Measurements from ENCODE around the gene TRIM27. TPM values are rescaled to one million over a fixed set of nuclear protein-coding genes. Genes with fewer than 3 reads are reported as not detected.

TRIM27 gene
- total RNA-seq, 1 experiment from 2014 or later, result 79.8 TPM

GRCh38 chr6:28861339-28861738 lies 62.4 kb downstream of the TRIM27 start:
- H3K27ac Mint-ChIP-seq, result no peak overlapping the region
- no peak overlapping the region for H3K4me3 Mint-ChIP-seq
- DNase-seq (ENCODE audit: low spot score) (no peak), ATAC-seq (no peak)
- CTCF ChIA-PET, result interaction anchor here (2.0 kb wide), 1 partner anchor 12 kb away, joined by 6 read pairs; no protein-coding TSS in a partner anchor
- peaks cover 8% of the 10 kb centered on the region for H3K36me3 Mint-ChIP-seq
- POLR2A ChIA-PET, result no interaction called here
- H3K4me1 Mint-ChIP-seq, result peaks cover 23% of the 10 kb centered on the region
- peaks cover 13% of the 10 kb centered on the region for H3K9me3 Mint-ChIP-seq
- TF ChIP-seq ZNF219 (CRISPR knock-in tag; IDR thresholded peaks at IDR 0.05; ENCODE audit: borderline replicate concordance), result no peak
- TF ChIP-seq FOXJ3 (CRISPR knock-in tag; IDR thresholded peaks at IDR 0.05; ENCODE audit: borderline replicate concordance), result no peak
- H3K27me3 Mint-ChIP-seq (ENCODE audit: low read depth), result peaks cover 27% of the 10 kb centered on the region

GRCh38 chr6:28860581-28860980 lies 63.2 kb downstream of the TRIM27 start:
- Mint-ChIP-seq H3K4me1 (peaks cover 23% of the 10 kb centered on the region), H3K9me3 (peaks cover 10% of the 10 kb centered on the region), H3K4me3 (no peak overlapping the region), H3K27me3 (ENCODE audit: low read depth) (peaks cover 24% of the 10 kb centered on the region), H3K27ac (no peak overlapping the region), H3K36me3 (peaks cover 4% of the 10 kb centered on the region)
- no peak for DNase-seq (ENCODE audit: low spot score)
- TF ChIP-seq E2F1 (CRISPR knock-in tag; IDR thresholded peaks at IDR 0.05) (no peak), MXD4 (CRISPR knock-in tag; IDR thresholded peaks at IDR 0.05; ENCODE audit: borderline replicate concordance) (no peak), AFF4 (CRISPR knock-in tag; IDR thresholded peaks at IDR 0.05; ENCODE audit: borderline replicate concordance) (no peak), ZSCAN18 (CRISPR knock-in tag; IDR thresholded peaks at IDR 0.05) (no peak), GTF2I (CRISPR knock-in tag; conservative IDR thresholded peaks at IDR 0.05) (no peak), TP53 (CRISPR knock-in tag; IDR thresholded peaks at IDR 0.05) (no peak), SP1 (CRISPR knock-in tag; conservative IDR thresholded peaks at IDR 0.05) (no peak), ATF2 (CRISPR knock-in tag; IDR thresholded peaks at IDR 0.05; ENCODE audit: borderline replicate concordance, low read depth) (no peak), AR (CRISPR knock-in tag; IDR thresholded peaks at IDR 0.05) (no peak), ZNF317 (CRISPR knock-in tag; IDR thresholded peaks at IDR 0.05; ENCODE audit: borderline replicate concordance, low read depth) (no peak), FOXJ3 (CRISPR knock-in tag; IDR thresholded peaks at IDR 0.05; ENCODE audit: borderline replicate concordance) (no peak), TEAD4 (CRISPR knock-in tag; IDR thresholded peaks at IDR 0.05) (no peak), FOXP4 (CRISPR knock-in tag; IDR thresholded peaks at IDR 0.05) (no peak), SMAD3 (CRISPR knock-in tag; IDR thresholded peaks at IDR 0.05; ENCODE audit: borderline replicate concordance) (no peak), CDX4 (CRISPR knock-in tag; IDR thresholded peaks at IDR 0.05; ENCODE audit: borderline replicate concordance) (no peak), ATF3 (CRISPR knock-in tag; conservative IDR thresholded peaks at IDR 0.05) (no peak), ZNF121 (CRISPR knock-in tag; IDR thresholded peaks at IDR 0.05) (no peak), MAX (CRISPR knock-in tag; IDR thresholded peaks at IDR 0.05) (no peak)
- CTCF ChIA-PET, result interaction anchor here (2.0 kb wide), 1 partner anchor 12 kb away, joined by 6 read pairs; no protein-coding TSS in a partner anchor
- ATAC-seq, result no peak
- POLR2A ChIA-PET, result no interaction called here
